ENCODE results near the gene TOMM20.

DNA sequence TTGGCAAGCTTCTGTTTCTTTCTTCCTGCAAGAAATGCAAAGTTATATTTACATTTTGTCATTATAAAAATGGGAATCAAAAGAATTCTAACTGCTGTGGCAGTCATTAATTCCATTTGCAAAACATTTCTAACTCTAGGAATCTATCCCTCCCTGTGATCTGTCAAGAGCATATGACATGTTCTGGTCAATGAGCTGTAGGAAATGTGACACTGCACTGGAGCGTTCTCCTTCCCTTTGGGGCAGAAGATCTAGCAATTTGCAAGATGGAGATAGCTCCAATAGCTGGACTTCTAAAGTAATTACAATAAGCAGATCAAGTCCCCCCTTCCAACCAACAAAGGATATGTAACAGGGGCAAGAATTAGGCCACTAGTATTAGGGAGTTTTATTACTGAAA is 6.3 kb downstream of the TOMM20 start:
- no peak for TF ChIP-seq EZH2 (IDR thresholded peaks at IDR 0.05; ENCODE audit: low read depth, unreplicated experiment)
- TF ChIP-seq, protein P1, sequence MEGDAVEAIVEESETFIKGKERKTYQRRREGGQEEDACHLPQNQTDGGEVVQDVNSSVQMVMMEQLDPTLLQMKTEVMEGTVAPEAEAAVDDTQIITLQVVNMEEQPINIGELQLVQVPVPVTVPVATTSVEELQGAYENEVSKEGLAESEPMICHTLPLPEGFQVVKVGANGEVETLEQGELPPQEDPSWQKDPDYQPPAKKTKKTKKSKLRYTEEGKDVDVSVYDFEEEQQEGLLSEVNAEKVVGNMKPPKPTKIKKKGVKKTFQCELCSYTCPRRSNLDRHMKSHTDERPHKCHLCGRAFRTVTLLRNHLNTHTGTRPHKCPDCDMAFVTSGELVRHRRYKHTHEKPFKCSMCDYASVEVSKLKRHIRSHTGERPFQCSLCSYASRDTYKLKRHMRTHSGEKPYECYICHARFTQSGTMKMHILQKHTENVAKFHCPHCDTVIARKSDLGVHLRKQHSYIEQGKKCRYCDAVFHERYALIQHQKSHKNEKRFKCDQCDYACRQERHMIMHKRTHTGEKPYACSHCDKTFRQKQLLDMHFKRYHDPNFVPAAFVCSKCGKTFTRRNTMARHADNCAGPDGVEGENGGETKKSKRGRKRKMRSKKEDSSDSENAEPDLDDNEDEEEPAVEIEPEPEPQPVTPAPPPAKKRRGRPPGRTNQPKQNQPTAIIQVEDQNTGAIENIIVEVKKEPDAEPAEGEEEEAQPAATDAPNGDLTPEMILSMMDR (conservative IDR thresholded peaks at IDR 0.05; ENCODE audit: low read depth in 2 of 2) = no peak
- TF ChIP-seq CREB1 (CRISPR knock-in tag; IDR thresholded peaks at IDR 0.05; ENCODE audit: low read depth) = no peak
- no peak for TF ChIP-seq EZH2phosphoT487 (IDR thresholded peaks at IDR 0.05; ENCODE audit: unreplicated experiment)
- TF ChIP-seq NANOG (IDR thresholded peaks at IDR 0.05; ENCODE audit: borderline replicate concordance) = no peak
- TF ChIP-seq, protein P2, sequence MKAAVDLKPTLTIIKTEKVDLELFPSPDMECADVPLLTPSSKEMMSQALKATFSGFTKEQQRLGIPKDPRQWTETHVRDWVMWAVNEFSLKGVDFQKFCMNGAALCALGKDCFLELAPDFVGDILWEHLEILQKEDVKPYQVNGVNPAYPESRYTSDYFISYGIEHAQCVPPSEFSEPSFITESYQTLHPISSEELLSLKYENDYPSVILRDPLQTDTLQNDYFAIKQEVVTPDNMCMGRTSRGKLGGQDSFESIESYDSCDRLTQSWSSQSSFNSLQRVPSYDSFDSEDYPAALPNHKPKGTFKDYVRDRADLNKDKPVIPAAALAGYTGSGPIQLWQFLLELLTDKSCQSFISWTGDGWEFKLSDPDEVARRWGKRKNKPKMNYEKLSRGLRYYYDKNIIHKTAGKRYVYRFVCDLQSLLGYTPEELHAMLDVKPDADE (IDR thresholded peaks at IDR 0.05) = no peak
- no peak for TF ChIP-seq POLR2AphosphoS5 (IDR thresholded peaks at IDR 0.05; ENCODE audit: low read depth)
- TF ChIP-seq, protein P3, sequence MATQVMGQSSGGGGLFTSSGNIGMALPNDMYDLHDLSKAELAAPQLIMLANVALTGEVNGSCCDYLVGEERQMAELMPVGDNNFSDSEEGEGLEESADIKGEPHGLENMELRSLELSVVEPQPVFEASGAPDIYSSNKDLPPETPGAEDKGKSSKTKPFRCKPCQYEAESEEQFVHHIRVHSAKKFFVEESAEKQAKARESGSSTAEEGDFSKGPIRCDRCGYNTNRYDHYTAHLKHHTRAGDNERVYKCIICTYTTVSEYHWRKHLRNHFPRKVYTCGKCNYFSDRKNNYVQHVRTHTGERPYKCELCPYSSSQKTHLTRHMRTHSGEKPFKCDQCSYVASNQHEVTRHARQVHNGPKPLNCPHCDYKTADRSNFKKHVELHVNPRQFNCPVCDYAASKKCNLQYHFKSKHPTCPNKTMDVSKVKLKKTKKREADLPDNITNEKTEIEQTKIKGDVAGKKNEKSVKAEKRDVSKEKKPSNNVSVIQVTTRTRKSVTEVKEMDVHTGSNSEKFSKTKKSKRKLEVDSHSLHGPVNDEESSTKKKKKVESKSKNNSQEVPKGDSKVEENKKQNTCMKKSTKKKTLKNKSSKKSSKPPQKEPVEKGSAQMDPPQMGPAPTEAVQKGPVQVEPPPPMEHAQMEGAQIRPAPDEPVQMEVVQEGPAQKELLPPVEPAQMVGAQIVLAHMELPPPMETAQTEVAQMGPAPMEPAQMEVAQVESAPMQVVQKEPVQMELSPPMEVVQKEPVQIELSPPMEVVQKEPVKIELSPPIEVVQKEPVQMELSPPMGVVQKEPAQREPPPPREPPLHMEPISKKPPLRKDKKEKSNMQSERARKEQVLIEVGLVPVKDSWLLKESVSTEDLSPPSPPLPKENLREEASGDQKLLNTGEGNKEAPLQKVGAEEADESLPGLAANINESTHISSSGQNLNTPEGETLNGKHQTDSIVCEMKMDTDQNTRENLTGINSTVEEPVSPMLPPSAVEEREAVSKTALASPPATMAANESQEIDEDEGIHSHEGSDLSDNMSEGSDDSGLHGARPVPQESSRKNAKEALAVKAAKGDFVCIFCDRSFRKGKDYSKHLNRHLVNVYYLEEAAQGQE (IDR thresholded peaks at IDR 0.05; ENCODE audit: unreplicated experiment) = no peak
- no peak for TF ChIP-seq ZNF114 (CRISPR knock-in tag; IDR thresholded peaks at IDR 0.05)
- TF ChIP-seq ZNF331 (CRISPR knock-in tag; IDR thresholded peaks at IDR 0.05; ENCODE audit: low read depth) = no peak
- TF ChIP-seq JUNB (IDR thresholded peaks at IDR 0.05; ENCODE audit: unreplicated experiment) = no peak
